ENCODE results near the gene STK39.

The STK39 gene

DNA sequence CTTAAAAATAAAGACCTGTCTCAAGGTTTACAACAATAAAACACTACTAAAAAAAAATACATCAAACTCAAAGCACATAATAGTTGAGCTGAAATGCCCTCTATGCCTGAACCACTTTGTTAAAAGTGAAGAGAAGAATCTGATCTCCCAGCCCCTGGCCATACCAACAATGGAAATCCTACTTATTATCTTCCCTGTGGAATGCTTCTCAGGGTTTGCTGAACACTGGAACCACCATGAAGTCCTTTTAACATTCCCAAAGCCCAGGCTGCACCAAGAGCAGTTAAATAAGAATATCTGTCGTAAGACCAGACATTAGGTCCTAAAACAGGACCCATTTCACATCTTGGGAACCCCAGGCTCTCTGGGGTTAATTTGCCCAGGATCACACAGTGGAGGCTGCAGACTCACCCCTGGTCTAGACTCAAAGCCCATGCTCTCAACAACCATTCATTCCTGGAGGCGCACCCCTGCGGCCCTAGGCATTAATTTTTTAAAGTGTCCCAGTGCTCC is 285.8 kb downstream of the STK39 start:
- no peak overlapping the region for H3K4me3 ChIP-seq (ENCODE audit: low read depth, low read length)
- no peak for TF ChIP-seq CTCF (IDR thresholded peaks at IDR 0.05; ENCODE audit: insufficient read depth, low read length, missing control alignments)
- ChIA-PET POLR2A (no interaction called here), CTCF (interaction anchor here (1.8 to 15.3 kb wide), 2 partner anchors 9 to 156 kb away, joined by 4 to 276 read pairs; no protein-coding TSS in a partner anchor)
- no peak for DNase-seq (ENCODE audit: low read depth, low spot score)

DNA sequence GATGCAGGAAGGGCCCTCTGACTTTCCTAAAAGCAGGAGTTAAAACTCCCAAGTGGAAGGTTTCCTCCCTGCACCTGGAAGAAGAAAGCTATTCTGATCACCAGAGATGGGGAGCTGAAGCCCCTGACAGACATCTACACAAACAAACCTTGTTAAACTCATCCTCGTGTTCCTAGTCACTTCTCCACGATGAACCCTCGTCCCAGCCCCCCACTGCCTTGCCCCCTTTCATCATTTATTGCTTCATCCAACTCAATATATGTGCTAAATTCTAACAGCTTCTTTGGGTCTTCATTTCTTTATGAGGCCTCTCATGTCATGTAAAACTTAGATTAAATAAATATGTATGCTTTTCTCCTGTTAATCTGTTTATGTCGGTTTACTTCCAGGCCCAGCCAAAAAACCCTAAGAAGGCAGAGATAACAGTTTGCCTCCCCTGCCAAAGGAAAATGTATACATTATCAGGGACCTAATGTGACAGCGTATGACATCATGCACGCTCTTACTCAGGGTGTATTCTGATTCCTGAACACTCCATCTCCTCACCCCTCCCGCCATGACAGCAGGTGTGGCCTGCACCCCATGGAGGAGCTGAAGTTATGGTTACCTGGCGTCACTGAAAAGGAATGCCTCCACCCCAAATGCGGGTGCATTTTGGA is 287.2 kb downstream of the STK39 start:
- CTCF ChIA-PET, result interaction anchor here (1.8 to 15.3 kb wide), 2 partner anchors 11 to 157 kb away, joined by 4 to 276 read pairs; no protein-coding TSS in a partner anchor
- POLR2A ChIA-PET, result no interaction called here
- H3K4me3 ChIP-seq (ENCODE audit: low read depth, low read length), result no peak overlapping the region
- no peak for TF ChIP-seq CTCF (IDR thresholded peaks at IDR 0.05; ENCODE audit: insufficient read depth, low read length, missing control alignments)
- no peak for DNase-seq (ENCODE audit: low read depth, low spot score)

DNA sequence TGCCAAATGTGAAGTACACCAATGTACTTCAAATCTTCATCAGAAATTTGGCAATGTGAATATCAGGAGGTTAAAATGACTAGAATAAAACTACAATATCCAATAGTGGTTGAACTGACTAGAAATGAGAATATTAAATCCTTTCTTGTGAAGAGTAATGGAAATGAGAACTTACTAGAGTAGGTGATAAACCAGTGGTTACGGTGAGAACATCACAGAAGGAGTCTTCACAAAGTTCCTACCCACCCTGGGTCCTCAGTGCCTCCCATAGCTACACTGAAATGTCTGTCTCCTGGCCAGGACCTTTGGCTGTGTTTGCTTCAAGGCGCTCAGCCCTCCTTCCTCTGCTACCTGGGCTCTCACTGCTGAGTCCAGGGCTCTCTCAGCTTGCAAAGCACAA is 289.7 kb downstream of the STK39 start:
- ChIA-PET CTCF (interaction anchor here (0.6 to 15.3 kb wide), 3 partner anchors 13 to 160 kb away, joined by 3 to 276 read pairs (median 3); no protein-coding TSS in a partner anchor), POLR2A (no interaction called here)
- H3K4me3 ChIP-seq (ENCODE audit: low read depth, low read length), result no peak overlapping the region
- no peak for TF ChIP-seq CTCF (IDR thresholded peaks at IDR 0.05; ENCODE audit: insufficient read depth, low read length, missing control alignments)
- no peak for DNase-seq (ENCODE audit: low read depth, low spot score)

DNA sequence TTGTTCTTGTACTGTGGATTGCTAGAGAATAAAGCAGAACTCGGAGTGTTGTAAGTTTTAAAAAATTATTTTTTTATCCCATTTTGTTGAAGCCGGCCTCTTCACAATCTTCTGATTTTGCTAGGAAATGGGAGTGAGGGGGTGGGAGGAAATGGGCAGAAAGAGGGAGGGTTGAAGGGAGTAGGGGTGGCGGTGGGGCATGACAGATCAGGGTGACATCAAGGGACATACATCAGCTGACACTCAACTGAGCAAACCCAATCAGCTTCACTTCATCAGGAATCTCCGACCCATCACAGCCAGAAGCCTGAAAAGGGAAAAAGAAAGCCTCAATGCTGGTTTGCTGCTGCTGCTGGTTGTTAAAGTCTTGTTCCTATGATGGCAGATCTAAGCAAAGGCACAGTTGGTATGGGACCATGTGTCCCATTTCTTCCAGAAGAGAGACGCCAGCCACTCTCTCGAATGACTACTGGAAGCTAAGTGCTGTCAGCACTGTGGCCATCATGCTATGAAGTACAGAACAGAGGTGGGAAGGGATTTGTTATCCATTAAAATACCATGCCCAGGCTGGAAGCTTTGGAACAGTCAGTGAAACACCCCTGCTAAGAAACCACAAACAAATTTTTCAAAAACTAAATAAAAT is 292.0 kb downstream of the STK39 start:
- ChIA-PET CTCF (no interaction called here), POLR2A (no interaction called here)
- no peak for DNase-seq (ENCODE audit: low read depth, low spot score)
- TF ChIP-seq CTCF (IDR thresholded peaks at IDR 0.05; ENCODE audit: insufficient read depth, low read length, missing control alignments), result no peak
- no peak overlapping the region for H3K4me3 ChIP-seq (ENCODE audit: low read depth, low read length)

DNA sequence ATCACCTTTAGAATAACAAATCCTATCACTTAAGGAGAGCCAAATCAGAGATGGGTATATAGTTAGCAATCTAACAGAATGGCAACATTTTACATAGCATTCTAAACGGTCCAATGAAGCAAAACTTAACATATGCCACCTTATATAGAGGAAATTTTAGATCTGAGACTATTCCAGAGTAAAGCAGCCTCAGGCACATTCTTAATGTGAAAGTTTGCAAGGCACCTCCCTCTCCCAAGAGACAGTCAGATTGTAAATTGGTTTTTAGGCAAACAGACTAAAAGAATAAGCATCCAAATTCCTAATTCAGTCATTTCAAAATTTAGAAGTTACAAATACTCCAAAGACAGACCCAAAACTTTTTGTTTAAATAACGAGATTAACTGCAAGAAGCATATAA is 292.9 kb downstream of the STK39 start:
- no peak overlapping the region for H3K4me3 ChIP-seq (ENCODE audit: low read depth, low read length)
- DNase-seq (ENCODE audit: low read depth, low spot score), result no peak
- TF ChIP-seq CTCF (IDR thresholded peaks at IDR 0.05; ENCODE audit: insufficient read depth, low read length, missing control alignments), result no peak
- CTCF ChIA-PET, result interaction anchor here (0.7 kb wide), 1 partner anchor 165 kb away, joined by 3 read pairs; no protein-coding TSS in a partner anchor
- POLR2A ChIA-PET, result no interaction called here

DNA sequence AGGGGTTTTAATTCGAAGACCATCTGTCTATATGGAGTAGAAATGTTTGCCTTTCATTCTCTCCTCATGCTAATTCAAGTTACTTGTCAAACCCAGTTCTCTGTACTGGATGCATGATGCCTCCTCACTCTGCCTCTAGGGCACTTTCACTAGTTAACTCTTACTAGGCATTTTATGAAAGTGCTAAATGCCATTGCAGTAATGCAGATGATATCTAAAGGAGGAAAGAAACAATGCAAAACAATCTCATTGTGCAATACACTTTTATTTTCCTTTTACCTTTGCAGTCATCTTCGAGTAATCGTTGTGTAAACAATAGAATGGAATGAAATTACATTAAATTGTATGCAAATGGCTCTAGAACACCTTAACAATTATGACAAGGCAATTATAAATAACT is 293.6 kb downstream of the STK39 start:
- POLR2A ChIA-PET, result no interaction called here
- no peak overlapping the region for H3K4me3 ChIP-seq (ENCODE audit: low read depth, low read length)
- DNase-seq (ENCODE audit: low read depth, low spot score), result no peak
- CTCF ChIA-PET, result interaction anchor here (0.7 kb wide), 1 partner anchor 165 kb away, joined by 3 read pairs; no protein-coding TSS in a partner anchor
- no peak for TF ChIP-seq CTCF (IDR thresholded peaks at IDR 0.05; ENCODE audit: insufficient read depth, low read length, missing control alignments)
